ENCODE results near the gene NDUFC2. TPM values are rescaled to one million over a fixed set of nuclear protein-coding genes. Genes with fewer than 3 reads are reported as not detected.

Gene NDUFC2
- total RNA-seq (2022; extraction: Qiagen RNA extraction), result 228 to 300 TPM (median 235 TPM) in 5 replicates

GRCh38 chr11:78079232-78080083 lies at the start of gene NDUFC2:
TSS of gene NDUFC2 (minus strand) at chr11:78079862. CDS start at chr11:78079744, 118 bp downstream.

DNA sequence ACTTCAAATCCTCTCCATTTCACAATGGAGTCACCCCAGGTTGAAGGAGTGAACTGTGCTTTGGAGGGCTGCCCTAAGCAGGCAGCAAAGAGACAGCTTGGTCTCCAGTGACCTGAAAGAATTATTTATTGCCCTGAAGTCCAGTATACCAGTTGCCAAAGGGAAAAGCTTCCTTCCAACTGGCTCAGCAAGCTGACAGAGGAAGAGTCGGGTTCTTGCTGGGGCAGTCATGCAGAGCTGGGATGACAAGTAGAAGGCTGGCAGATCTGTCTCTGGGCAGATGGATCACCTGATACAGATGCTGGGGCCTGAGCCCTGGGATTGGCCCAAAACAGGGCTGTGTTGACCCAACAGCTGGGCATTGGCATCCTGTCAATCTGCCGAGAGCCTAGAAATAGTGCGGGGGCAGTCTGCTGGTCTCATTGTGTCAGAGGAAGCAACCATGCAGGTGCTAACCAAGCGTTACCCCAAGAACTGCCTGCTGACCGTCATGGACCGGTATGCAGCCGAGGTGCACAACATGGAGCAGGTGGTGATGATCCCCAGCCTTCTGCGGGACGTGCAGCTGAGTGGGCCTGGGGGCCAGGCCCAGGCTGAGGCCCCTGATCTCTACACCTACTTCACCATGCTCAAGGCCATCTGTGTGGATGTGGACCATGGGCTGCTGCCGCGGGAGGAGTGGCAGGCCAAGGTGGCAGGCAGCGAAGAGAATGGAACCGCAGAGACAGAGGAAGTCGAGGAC lies 16.1 kb downstream of the NDUFC2 start, which contains the start of gene THRSP:
Gene THRSP, plus strand, starts transcription at position 422 of the 742 bp plus-strand sequence. Its CDS starts 21 bp downstream, at position 443.

GRCh38 chr11:78022397-78023396 lies 57.0 kb downstream of the NDUFC2 start, which contains the start of gene KCTD14:
TSS of gene KCTD14 (minus strand) at chr11:78023276. CDS start at chr11:78023249, 27 bp downstream.

Other genes starting within 250 kb of the NDUFC2 start
- gene INTS4, start 85.2 kb downstream of the NDUFC2 start, total RNA-seq (2022; extraction: Qiagen RNA extraction), result 16.7 to 21.5 TPM (median 19.1 TPM) in 5 replicates
- gene KCTD14, start 56.6 kb downstream of the NDUFC2 start, total RNA-seq (2022; extraction: Qiagen RNA extraction), result 1.6 to 1.9 TPM (median 1.6 TPM) in 5 replicates
- not detected in 5 replicates for gene THRSP, start 16.0 kb downstream of the NDUFC2 start, total RNA-seq (2022; extraction: Qiagen RNA extraction)
- gene ALG8, start 59.8 kb upstream of the NDUFC2 start, total RNA-seq (2022; extraction: Qiagen RNA extraction), result 48.8 to 67.1 TPM (median 61.6 TPM) in 5 replicates
- gene KCTD21, start 108.8 kb upstream of the NDUFC2 start, total RNA-seq (2022; extraction: Qiagen RNA extraction), result 7.3 to 8.7 TPM (median 7.7 TPM) in 5 replicates
- 5.9 to 8.2 TPM (median 7.7 TPM) in 5 replicates for gene USP35, start 109.1 kb upstream of the NDUFC2 start, total RNA-seq (2022; extraction: Qiagen RNA extraction)